SK-N-MC (cell line): ENCODE data around the gene ZMYND8.

ENCODE experiments used
- EZH2 ChIP-seq: fragments of 200-600 bp; sonication (generic); IDR thresholded peaks from one replicate; pipeline ENCODE4 v1.6.1; 2017; ENCODE audit warnings: antibody characterized with exemption
- FOXP2 ChIP-seq: optimal IDR thresholded peaks from 2 replicates; pipeline ENCODE3; 2011; ENCODE audit warnings: mild to moderate bottlenecking, moderate library complexity; ENCODE audit not compliant: insufficient read depth; ENCODE audit errors: extremely low read length, control extremely low read depth
- POLR2AphosphoS5 ChIP-seq: IDR thresholded peaks from 2 replicates; pipeline ENCODE4 v1.6.1; 2012; ENCODE audit warnings: mild to moderate bottlenecking, low read depth, low read length, borderline replicate concordance

GRCh38 chr20:47295921-47296426, 60.5 kb downstream of the ZMYND8 start:
- TF ChIP-seq EZH2 (no peak), POLR2AphosphoS5 (no peak), FOXP2 (no peak)
